A549 (cell line): ENCODE results near the gene CCL3.
"Not testable (repeated sequence)": the region's sequence is repeated elsewhere in the genome, so short reads cannot be mapped to it uniquely, and the experiment has no call there.

ENCODE experiments used
- BHLHE40 ChIP-seq: IDR thresholded peaks from 2 replicates; pipeline ENCODE4 v1.6.1; 2012; ENCODE audit warnings: low read depth, low read length, inconsistent platforms
- CTCF ChIP-seq: fragments of >200 bp; sonication (Bioruptor Twin); formaldehyde crosslinking; IDR thresholded peaks from 3 replicates; pipeline ENCODE4 v1.5.1; 2016
- EP300 ChIP-seq, 2 experiments: fragments of >200 bp; sonication (Bioruptor Twin); formaldehyde crosslinking; IDR thresholded peaks; 2 replicates in 1 of 2; 3 replicates in 1 of 2; pipeline ENCODE4 v1.6.1; 2016 to 2017
- FOSL2 ChIP-seq, 2 experiments: fragments of 450-650 bp in 1 of 2; fragments of >200 bp in 1 of 2; sonication (Bioruptor Twin) in 1 of 2; formaldehyde crosslinking; IDR thresholded peaks; 2 replicates each; pipeline versions ENCODE4 v1.5.0 to v1.6.1; 2016 to 2020; ENCODE audit warnings: mild to moderate bottlenecking in 1 of 2, moderate library complexity in 1 of 2
- KDM5A ChIP-seq: fragments of 200-600 bp; sonication (generic); IDR thresholded peaks from 2 replicates; pipeline ENCODE4 v1.6.1; 2016; ENCODE audit warnings: antibody characterized with exemption, mild to moderate bottlenecking
- NR3C1 ChIP-seq: fragments of >200 bp; sonication (Bioruptor Twin); formaldehyde crosslinking; IDR thresholded peaks from 3 replicates; pipeline ENCODE4 v1.6.1; 2017
- POLR2A ChIP-seq: IDR thresholded peaks from 2 replicates; pipeline ENCODE4 v1.6.1; 2012; ENCODE audit warnings: mild to moderate bottlenecking, low read length
- POLR2AphosphoS2 ChIP-seq: conservative IDR thresholded peaks from 2 replicates; pipeline ENCODE4 v1.6.1; 2012; ENCODE audit warnings: low read length, improper control_type of control experiment, inconsistent platforms
- RAD21 ChIP-seq, 2 experiments: fragments of >200 bp in 1 of 2; sonication (Bioruptor Twin) in 1 of 2; formaldehyde crosslinking in 1 of 2; IDR thresholded peaks in 1 of 2; conservative IDR thresholded peaks in 1 of 2; 2 replicates in 1 of 2; 3 replicates in 1 of 2; pipeline ENCODE4 v1.6.1; 2012 to 2018; ENCODE audit warnings: inconsistent platforms in 1 of 2
- SMC3 ChIP-seq: fragments of >200 bp; sonication (Bioruptor Twin); formaldehyde crosslinking; IDR thresholded peaks from 3 replicates; pipeline ENCODE4 v1.6.1; 2018; ENCODE audit warnings: inconsistent platforms
- TF ChIP-seq, protein P1 (sequence below): fragments of 200-600 bp; sonication (generic); IDR thresholded peaks from 2 replicates; pipeline ENCODE4 v1.6.1; 2016; ENCODE audit warnings: antibody characterized with exemption, mild to moderate bottlenecking, moderate library complexity
- TF ChIP-seq, protein P2 (sequence below): IDR thresholded peaks from 2 replicates; pipeline ENCODE4 v1.6.1; 2012
- TF ChIP-seq, protein P3 (sequence below): IDR thresholded peaks from 2 replicates; pipeline ENCODE4 v1.6.1; 2012

DNA sequence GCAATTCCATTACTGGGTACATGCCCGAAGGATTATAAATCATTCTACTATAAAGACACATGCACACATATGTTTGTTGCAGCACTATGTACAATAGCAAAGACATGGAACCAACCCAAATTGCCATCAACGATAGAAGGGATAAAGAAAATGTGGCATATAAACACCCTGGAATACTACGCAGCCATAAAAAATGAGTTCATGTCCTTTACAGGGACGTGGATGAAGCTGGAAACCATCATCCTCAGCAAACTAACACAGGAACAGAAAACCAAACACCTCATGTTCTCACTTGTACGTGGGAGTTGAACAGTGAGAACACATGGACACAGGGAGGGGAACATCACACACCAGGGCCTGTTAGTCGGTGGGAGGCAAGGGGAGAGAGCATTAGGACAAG is 31.2 kb upstream of the CCL3 start:
- not testable (repeated sequence) for TF ChIP-seq KDM5A; FOSL2 (IDR thresholded peaks at IDR 0.05); FOSL2 (CRISPR knock-in tag; IDR thresholded peaks at IDR 0.05); CTCF; POLR2A; EP300 (IDR thresholded peaks at IDR 0.05); RAD21 (conservative IDR thresholded peaks at IDR 0.05 in 1 of 2, IDR thresholded peaks at IDR 0.05 in 1 of 2); SMC3; NR3C1; BHLHE40; POLR2AphosphoS2
- TF ChIP-seq, protein P1, sequence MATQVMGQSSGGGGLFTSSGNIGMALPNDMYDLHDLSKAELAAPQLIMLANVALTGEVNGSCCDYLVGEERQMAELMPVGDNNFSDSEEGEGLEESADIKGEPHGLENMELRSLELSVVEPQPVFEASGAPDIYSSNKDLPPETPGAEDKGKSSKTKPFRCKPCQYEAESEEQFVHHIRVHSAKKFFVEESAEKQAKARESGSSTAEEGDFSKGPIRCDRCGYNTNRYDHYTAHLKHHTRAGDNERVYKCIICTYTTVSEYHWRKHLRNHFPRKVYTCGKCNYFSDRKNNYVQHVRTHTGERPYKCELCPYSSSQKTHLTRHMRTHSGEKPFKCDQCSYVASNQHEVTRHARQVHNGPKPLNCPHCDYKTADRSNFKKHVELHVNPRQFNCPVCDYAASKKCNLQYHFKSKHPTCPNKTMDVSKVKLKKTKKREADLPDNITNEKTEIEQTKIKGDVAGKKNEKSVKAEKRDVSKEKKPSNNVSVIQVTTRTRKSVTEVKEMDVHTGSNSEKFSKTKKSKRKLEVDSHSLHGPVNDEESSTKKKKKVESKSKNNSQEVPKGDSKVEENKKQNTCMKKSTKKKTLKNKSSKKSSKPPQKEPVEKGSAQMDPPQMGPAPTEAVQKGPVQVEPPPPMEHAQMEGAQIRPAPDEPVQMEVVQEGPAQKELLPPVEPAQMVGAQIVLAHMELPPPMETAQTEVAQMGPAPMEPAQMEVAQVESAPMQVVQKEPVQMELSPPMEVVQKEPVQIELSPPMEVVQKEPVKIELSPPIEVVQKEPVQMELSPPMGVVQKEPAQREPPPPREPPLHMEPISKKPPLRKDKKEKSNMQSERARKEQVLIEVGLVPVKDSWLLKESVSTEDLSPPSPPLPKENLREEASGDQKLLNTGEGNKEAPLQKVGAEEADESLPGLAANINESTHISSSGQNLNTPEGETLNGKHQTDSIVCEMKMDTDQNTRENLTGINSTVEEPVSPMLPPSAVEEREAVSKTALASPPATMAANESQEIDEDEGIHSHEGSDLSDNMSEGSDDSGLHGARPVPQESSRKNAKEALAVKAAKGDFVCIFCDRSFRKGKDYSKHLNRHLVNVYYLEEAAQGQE, result not testable (repeated sequence)
- TF ChIP-seq, protein P2, sequence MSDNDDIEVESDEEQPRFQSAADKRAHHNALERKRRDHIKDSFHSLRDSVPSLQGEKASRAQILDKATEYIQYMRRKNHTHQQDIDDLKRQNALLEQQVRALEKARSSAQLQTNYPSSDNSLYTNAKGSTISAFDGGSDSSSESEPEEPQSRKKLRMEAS, result not testable (repeated sequence)
- TF ChIP-seq, protein P3, sequence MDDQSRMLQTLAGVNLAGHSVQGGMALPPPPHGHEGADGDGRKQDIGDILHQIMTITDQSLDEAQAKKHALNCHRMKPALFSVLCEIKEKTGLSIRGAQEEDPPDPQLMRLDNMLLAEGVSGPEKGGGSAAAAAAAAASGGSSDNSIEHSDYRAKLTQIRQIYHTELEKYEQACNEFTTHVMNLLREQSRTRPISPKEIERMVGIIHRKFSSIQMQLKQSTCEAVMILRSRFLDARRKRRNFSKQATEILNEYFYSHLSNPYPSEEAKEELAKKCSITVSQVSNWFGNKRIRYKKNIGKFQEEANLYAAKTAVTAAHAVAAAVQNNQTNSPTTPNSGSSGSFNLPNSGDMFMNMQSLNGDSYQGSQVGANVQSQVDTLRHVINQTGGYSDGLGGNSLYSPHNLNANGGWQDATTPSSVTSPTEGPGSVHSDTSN, result not testable (repeated sequence)
